T follicular helper cell (primary cell): ENCODE measurements around the gene TOP1.
A peak's percentile ranks its signal among the peaks of the same experiment; 100 is the strongest.
"Not testable (repeated sequence)": the region's sequence is repeated elsewhere in the genome, so short reads cannot be mapped to it uniquely, and the experiment has no call there.

Source experiments
- DNase-seq: peaks from one replicate; pipeline ENCODE4 v3.0.0-alpha.2; 2020; ENCODE audit warnings: low read depth

The TOP1 gene

GRCh38 chr20:41095110-41095969 is 66.7 kb downstream of the TOP1 start:
- peak; percentile 26 for DNase-seq

DNA sequence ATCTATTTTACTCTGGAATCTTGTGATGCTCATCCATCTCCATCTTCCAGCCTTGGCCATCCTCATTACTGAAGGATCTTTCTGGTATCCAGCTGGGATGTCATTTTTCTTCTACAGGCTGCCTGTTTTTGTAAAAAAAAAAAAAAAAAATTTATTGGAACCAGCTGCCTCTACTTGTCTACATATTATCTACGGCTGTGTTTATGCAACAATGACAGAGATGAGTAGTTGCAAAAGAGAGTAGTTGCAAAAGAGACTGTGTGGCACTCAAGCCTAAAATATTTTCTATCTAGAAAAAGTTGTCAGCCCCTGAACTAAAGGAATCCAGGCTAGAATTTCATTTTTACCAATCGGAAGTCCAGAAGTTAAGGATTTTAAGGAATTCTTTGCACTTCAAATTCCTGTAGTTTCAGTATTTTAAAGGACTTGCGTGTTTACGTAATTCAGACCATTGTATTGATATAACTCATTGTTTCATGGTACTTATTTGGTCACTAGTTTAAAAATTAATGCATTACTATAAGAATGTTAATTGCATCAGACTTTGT is 70.2 kb downstream of the TOP1 start:
- no peak for DNase-seq

GRCh38 chr20:41100001-41100480 is 71.4 kb downstream of the TOP1 start:
- DNase-seq, result no peak

- DNase-seq, result no peak
These were observed 73.0 kb downstream of the TOP1 start for GRCh38 chr20:41101660-41102059.

- no peak for DNase-seq
These were observed 79.9 kb downstream of the TOP1 start for GRCh38 chr20:41108531-41108930.

- no peak for DNase-seq
These were observed 81.4 kb downstream of the TOP1 start for GRCh38 chr20:41110012-41110411.

GRCh38 chr20:41110930-41111577 is 82.4 kb downstream of the TOP1 start:
- DNase-seq, result no peak

DNA sequence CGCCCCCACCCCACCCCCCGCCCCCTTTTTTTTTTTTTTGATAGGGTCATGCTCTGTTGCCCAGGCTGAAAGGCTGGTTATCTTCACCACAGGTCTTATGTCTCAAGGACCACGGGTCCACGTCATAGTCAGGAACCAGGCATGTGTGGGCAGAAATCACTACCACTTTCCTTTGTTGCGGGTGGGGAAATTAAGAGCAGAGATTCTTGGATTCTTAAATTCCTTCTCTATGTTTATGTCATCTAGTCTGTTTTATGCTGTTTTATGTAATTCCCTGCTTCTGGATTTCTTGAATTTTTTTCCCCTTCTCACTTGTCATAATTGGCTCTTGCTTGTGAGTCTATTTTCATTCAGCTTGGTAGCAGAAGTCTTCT is 82.9 kb downstream of the TOP1 start:
- no peak for DNase-seq

GRCh38 chr20:41116282-41116956 is 87.8 kb downstream of the TOP1 start:
- no peak for DNase-seq

DNA sequence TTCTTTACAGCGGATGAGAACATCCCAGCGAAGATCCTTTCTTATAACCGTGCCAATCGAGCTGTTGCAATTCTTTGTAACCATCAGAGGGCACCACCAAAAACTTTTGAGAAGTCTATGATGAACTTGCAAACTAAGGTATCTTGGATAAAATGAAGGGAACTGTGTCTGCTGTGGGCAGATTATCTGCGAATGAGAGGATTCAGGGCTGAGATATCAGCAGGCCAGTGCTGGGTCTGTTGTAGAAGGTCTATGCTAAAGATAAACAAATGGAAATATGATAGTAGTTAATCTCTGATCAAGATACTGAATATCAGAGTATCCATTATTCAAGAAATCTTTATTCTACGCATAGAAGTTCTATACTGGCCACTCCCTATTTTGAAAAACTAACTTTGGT is 89.5 kb downstream of the TOP1 start:
- DNase-seq, result not testable (repeated sequence)

DNA sequence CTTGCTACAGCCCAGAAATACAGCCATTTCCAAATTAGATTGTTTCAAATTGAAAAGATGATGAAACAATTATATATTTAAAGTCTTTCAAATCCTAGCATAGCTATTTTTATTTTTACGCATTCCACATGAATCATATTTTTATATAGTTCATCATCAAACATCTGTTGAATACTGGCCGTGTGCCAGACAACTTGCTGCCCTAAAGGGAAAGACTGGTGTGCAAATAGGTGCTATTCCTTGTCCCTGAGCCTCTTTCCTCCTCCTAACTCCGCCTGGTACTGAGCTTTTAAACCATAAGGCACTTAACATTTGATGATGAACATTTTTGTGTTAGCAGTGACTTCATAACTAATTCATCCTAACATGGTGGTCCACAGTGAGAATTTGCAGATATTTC is 90.0 kb downstream of the TOP1 start:
- no peak for DNase-seq

- DNase-seq, result no peak
These were observed 91.3 kb downstream of the TOP1 start for GRCh38 chr20:41119614-41120561.

DNA sequence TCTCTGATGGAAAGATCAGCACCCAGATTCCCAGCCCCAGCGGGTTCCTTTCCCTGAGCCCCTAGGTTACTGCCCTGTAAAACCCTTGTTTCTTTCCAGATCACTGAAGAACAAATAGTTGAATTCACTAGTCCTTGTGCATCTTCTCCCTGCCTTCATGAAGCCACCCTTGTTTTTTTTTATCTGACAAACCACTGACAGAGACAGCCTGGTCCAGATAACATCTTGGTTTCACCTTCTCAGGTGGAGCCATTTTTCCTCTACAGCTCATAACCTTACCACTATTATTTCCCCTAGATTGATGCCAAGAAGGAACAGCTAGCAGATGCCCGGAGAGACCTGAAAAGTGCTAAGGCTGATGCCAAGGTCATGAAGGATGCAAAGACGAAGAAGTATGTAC is 92.8 kb downstream of the TOP1 start:
- DNase-seq, result no peak

- no peak for DNase-seq
These were observed 95.0 kb downstream of the TOP1 start for GRCh38 chr20:41123631-41124030.

GRCh38 chr20:41124451-41125094 is 96.0 kb downstream of the TOP1 start:
- no peak for DNase-seq

- no peak for DNase-seq
These were observed 97.2 kb downstream of the TOP1 start for GRCh38 chr20:41125530-41126457.

GRCh38 chr20:41126719-41127118 is 98.1 kb downstream of the TOP1 start:
- no peak for DNase-seq

- not testable (repeated sequence) for DNase-seq
These were observed 99.7 kb downstream of the TOP1 start for GRCh38 chr20:41128317-41128716.

GRCh38 chr20:41131594-41132387 is 103.2 kb downstream of the TOP1 start:
- no peak for DNase-seq
